Measurements from ENCODE around the gene ERBB4. TPM values are rescaled to one million over a fixed set of nuclear protein-coding genes. Genes with fewer than 3 reads are reported as not detected.

The ERBB4 gene
- total RNA-seq, 1 donor from 2014 or later = 0.36 TPM

DNA sequence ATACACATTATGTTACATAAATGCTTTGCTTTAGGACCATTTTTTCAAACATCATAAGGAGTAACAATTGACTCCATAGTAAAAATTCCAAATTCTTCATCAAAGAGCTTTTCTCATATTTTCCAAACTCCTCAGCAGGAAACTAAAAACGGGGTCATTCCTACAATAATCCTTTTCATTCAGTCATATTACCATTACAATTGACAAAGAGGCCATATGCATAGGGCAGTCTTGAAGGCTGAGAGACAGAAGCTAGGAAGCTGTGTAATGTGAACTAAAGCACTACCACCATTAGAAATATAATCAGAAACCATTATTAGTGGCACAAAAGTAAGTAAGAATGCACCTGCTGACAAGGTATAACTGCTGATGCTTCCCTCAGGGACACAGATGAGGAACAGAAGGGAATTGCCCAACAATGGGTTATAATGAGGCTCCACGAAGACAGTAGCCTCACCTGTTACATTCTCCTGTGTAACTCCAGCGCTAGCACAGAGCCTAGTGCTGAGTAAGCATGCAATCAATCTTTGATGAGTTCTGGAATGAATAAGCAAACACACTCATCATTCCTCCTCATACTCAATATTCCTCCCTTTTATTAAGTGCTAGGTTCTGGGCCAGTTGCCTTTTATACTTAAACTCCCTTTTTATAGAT, 1039.9 kb downstream of the ERBB4 start:
- no peaks in the 10 kb centered on the region for H3K4me1 Mint-ChIP-seq (ENCODE audit: unreplicated experiment)
- no peaks in the 10 kb centered on the region for H3K9me3 Mint-ChIP-seq (ENCODE audit: unreplicated experiment)
- no peak overlapping the region for H3K4me3 Mint-ChIP-seq (ENCODE audit: unreplicated experiment)
- DNase-seq (ENCODE audit: low spot score) = no peak
- TF ChIP-seq, protein P1, sequence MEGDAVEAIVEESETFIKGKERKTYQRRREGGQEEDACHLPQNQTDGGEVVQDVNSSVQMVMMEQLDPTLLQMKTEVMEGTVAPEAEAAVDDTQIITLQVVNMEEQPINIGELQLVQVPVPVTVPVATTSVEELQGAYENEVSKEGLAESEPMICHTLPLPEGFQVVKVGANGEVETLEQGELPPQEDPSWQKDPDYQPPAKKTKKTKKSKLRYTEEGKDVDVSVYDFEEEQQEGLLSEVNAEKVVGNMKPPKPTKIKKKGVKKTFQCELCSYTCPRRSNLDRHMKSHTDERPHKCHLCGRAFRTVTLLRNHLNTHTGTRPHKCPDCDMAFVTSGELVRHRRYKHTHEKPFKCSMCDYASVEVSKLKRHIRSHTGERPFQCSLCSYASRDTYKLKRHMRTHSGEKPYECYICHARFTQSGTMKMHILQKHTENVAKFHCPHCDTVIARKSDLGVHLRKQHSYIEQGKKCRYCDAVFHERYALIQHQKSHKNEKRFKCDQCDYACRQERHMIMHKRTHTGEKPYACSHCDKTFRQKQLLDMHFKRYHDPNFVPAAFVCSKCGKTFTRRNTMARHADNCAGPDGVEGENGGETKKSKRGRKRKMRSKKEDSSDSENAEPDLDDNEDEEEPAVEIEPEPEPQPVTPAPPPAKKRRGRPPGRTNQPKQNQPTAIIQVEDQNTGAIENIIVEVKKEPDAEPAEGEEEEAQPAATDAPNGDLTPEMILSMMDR (IDR thresholded peaks at IDR 0.05; ENCODE audit: unreplicated experiment) = no peak
- H3K27ac Mint-ChIP-seq (ENCODE audit: unreplicated experiment) = no peak overlapping the region
- no peaks in the 10 kb centered on the region for H3K27me3 Mint-ChIP-seq (ENCODE audit: unreplicated experiment)
- H3K36me3 Mint-ChIP-seq (ENCODE audit: low read depth, unreplicated experiment) = no peaks in the 10 kb centered on the region

DNA sequence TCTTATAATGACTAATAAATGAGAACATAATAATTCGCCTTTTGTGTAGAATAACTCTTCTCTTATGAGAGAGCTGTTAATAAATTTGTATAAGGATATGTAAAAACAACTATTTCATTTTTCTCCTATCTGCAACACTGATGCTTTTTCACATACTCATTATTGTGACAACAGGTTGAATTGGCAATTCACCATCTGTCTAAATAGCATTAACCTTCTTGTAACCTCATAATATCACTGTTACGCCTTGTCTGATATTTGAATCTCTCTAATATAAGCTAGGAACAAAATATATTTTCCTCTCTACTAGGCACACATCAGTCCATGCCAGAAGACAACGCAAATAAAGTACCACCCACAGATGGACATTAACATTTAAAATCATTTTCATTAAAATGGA, 1043.3 kb downstream of the ERBB4 start:
- TF ChIP-seq, protein P1 (IDR thresholded peaks at IDR 0.05; ENCODE audit: unreplicated experiment) = no peak
- Mint-ChIP-seq H3K4me3 (ENCODE audit: unreplicated experiment) (no peak overlapping the region), H3K27ac (ENCODE audit: unreplicated experiment) (no peak overlapping the region), H3K27me3 (ENCODE audit: unreplicated experiment) (no peaks in the 10 kb centered on the region), H3K4me1 (ENCODE audit: unreplicated experiment) (no peaks in the 10 kb centered on the region), H3K9me3 (ENCODE audit: unreplicated experiment) (no peaks in the 10 kb centered on the region), H3K36me3 (ENCODE audit: low read depth, unreplicated experiment) (no peaks in the 10 kb centered on the region)
- no peak for DNase-seq (ENCODE audit: low spot score)

DNA sequence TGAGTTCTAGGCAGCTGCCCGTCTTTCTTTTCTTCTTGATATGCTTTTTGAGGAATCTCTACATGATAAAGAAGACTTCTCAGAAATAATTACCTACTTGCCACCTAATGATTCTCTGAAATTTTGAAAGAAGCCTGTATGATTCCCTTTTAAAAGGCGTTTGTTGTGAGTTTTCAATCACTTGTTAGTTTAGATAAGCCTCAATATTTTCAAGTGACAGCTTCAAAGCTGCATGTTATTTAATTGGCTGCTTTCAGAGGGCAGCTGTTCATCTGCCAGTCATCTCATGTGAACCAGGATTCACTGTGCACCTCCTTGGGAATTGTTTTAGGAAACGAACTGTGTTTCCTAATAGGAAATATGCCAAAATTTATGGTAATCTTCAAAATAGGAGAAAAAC, 1044.1 kb downstream of the ERBB4 start:
- Mint-ChIP-seq H3K9me3 (ENCODE audit: unreplicated experiment) (no peaks in the 10 kb centered on the region), H3K27me3 (ENCODE audit: unreplicated experiment) (no peaks in the 10 kb centered on the region), H3K36me3 (ENCODE audit: low read depth, unreplicated experiment) (no peaks in the 10 kb centered on the region), H3K4me1 (ENCODE audit: unreplicated experiment) (no peaks in the 10 kb centered on the region), H3K4me3 (ENCODE audit: unreplicated experiment) (no peak overlapping the region), H3K27ac (ENCODE audit: unreplicated experiment) (no peak overlapping the region)
- no peak for DNase-seq (ENCODE audit: low spot score)
- TF ChIP-seq, protein P1 (IDR thresholded peaks at IDR 0.05; ENCODE audit: unreplicated experiment) = no peak

DNA sequence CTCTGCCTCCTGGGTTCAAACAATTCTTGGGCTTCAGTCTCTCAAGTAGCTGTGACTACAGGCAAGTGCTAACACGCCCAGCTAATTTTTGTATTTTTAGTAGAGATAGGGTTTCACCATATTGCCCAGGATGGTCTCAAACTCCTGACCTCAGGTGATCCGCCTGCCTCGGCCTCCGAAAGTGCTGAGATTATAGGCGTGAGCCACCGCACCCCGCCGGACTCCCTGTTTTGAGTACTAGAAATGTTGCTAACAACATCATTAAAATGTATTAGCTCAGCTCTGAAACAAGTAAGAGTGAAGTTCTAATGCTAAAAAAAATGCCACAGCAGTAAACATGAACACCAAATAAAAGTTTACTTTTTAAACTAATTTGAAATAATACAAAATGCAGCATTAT, 1044.5 kb downstream of the ERBB4 start:
- Mint-ChIP-seq H3K4me1 (ENCODE audit: unreplicated experiment) (no peaks in the 10 kb centered on the region), H3K4me3 (ENCODE audit: unreplicated experiment) (no peak overlapping the region), H3K9me3 (ENCODE audit: unreplicated experiment) (no peaks in the 10 kb centered on the region), H3K36me3 (ENCODE audit: low read depth, unreplicated experiment) (no peaks in the 10 kb centered on the region), H3K27me3 (ENCODE audit: unreplicated experiment) (no peaks in the 10 kb centered on the region), H3K27ac (ENCODE audit: unreplicated experiment) (no peak overlapping the region)
- no peak for DNase-seq (ENCODE audit: low spot score)
- TF ChIP-seq, protein P1 (IDR thresholded peaks at IDR 0.05; ENCODE audit: unreplicated experiment) = no peak

DNA sequence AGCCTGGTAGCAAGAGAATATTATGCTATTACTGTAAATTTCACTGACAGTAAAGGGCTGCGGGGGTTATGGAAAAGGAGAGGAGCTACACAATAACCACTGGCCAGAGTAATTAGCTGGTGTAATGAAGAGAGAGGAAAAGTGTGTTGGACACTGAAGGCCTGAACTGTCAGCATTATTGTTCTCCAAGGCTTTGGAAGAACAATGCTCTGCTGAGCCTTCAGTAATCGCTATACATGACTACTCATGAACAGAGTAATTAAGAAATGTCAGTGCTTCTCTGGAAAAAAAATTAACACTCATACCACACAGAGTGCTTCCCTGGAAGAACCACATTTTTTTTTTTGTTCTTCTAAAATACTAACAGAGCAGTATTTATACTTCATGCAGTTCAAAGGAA, 1050.9 kb downstream of the ERBB4 start:
- Mint-ChIP-seq H3K4me1 (ENCODE audit: unreplicated experiment) (no peaks in the 10 kb centered on the region), H3K27me3 (ENCODE audit: unreplicated experiment) (no peaks in the 10 kb centered on the region), H3K9me3 (ENCODE audit: unreplicated experiment) (no peaks in the 10 kb centered on the region), H3K27ac (ENCODE audit: unreplicated experiment) (no peak overlapping the region), H3K36me3 (ENCODE audit: low read depth, unreplicated experiment) (no peaks in the 10 kb centered on the region), H3K4me3 (ENCODE audit: unreplicated experiment) (no peak overlapping the region)
- DNase-seq (ENCODE audit: low spot score) = no peak
- TF ChIP-seq, protein P1 (IDR thresholded peaks at IDR 0.05; ENCODE audit: unreplicated experiment) = no peak
